H1 (cell line): Measurements from ENCODE around the gene LZTFL1.

Experiments
- EZH2 ChIP-seq: fragments of 200-600 bp; sonication (generic); IDR thresholded peaks from 2 replicates; pipeline ENCODE4 v1.7.1; 2012; ENCODE audit warnings: low read depth, mild to moderate bottlenecking, moderate library complexity, low read length, inconsistent platforms; ENCODE audit not compliant: severe bottlenecking
- KDM5A ChIP-seq: fragments of 200-600 bp; IDR thresholded peaks from 2 replicates; pipeline ENCODE4 v1.7.1; 2012; ENCODE audit warnings: mild to moderate bottlenecking, low read length, inconsistent platforms, mixed read lengths
- POLR2AphosphoS5 ChIP-seq: IDR thresholded peaks from 2 replicates; pipeline ENCODE4 v1.6.1; 2011; ENCODE audit warnings: low read depth, low read length
- TF ChIP-seq, protein P1 (sequence below), 3 experiments: IDR thresholded peaks; 1 replicate in 2 of 3; 2 replicates in 1 of 3; pipeline versions ENCODE4 v1.5.1 to v1.6.1; 2011; ENCODE audit warnings: low read length in 3 of 3, mild to moderate bottlenecking in 3 of 3, inconsistent platforms in 2 of 3, low read depth in 1 of 3, moderate library complexity in 1 of 3; ENCODE audit not compliant: insufficient read depth in 1 of 3; ENCODE audit errors: control extremely low read depth in 1 of 3

DNA sequence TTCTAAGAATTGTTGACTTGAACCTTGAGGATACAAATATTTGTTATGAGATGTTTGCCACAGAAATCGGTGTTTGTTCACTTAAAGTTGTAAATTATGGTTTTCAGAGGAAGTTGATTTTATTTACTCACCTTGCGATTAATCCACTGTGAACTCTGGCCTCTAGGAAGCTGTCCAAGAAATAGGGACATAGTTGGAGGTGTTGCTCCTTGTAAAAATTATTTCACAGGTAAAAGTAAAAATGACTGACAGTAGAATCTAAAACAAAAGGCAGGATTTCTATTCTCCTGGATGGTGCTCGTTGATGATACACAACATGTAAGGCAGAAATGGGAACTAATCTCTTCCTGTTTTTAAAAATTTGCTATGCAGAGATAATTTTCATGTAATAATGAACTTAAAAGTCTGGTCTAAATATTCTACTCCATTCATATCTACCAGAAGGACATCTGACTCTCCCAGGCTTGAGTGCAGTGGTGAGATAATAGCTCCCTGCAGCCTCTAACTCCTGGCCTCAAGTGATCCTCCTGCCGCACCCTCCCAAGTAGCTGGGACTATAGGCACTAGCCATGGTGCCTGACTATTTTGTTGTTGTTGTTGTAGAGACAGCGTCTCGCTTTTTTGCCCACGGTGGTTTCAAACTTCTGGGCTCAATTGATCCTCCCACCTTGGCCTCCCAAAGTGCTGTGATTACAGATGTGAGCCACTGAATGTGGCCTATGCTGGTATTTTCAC is 17.1 kb upstream of the LZTFL1 start:
- TF ChIP-seq, protein P1, sequence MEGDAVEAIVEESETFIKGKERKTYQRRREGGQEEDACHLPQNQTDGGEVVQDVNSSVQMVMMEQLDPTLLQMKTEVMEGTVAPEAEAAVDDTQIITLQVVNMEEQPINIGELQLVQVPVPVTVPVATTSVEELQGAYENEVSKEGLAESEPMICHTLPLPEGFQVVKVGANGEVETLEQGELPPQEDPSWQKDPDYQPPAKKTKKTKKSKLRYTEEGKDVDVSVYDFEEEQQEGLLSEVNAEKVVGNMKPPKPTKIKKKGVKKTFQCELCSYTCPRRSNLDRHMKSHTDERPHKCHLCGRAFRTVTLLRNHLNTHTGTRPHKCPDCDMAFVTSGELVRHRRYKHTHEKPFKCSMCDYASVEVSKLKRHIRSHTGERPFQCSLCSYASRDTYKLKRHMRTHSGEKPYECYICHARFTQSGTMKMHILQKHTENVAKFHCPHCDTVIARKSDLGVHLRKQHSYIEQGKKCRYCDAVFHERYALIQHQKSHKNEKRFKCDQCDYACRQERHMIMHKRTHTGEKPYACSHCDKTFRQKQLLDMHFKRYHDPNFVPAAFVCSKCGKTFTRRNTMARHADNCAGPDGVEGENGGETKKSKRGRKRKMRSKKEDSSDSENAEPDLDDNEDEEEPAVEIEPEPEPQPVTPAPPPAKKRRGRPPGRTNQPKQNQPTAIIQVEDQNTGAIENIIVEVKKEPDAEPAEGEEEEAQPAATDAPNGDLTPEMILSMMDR (IDR thresholded peaks at IDR 0.05; ENCODE audit: control extremely low read depth in 1 of 3, insufficient read depth in 1 of 3, low read depth in 1 of 3, low read length in 3 of 3) = no peak
- TF ChIP-seq EZH2 (no peak), POLR2AphosphoS5 (no peak), KDM5A (no peak)
